NCI-H345 (cell line): ENCODE data around the gene PIN1.
"Not testable (repeated sequence)": the region's sequence is repeated elsewhere in the genome, so short reads cannot be mapped to it uniquely, and the experiment has no call there.

Experiments
- DNase-seq: peaks from one replicate; lab custom pipeline; 2025; lab: John Stamatoyannopoulos, UW

PIN1 gene

DNA sequence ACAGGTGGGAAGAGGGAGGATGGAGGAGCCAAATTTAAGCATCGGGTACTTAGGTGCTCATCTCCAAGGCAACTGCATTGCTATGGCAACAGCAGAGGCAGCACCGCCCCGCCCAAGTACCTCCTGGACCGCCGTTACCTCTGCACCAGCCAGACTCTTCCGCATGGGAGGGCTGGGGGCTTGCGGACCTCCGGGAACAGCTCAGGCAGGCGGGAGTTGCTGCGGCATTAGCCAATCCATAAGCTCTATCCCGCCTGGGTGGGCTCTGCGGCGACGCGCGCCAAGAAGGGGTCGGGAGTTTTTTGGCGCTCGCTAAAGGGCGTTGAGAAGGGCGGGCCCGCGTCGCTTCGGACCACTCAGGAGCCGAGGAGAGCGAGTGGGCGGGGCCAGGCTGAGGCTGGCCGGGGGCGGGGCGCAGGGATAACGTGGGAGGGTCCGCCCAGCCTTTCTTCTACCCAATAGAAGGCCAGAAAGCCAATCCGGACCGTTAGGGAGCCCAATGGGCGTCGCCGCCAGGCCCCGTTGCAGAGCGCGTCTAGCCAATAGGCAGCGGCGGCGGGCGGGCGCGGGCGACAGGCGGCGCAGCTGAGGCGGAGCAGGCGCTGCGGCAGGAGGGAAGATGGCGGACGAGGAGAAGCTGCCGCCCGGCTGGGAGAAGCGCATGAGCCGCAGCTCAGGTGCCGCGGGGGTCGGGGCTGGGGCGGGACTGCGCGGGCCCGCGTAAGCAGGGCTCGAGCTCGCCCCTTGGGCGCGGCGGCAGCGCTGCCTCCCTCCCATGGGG, at the start of gene PIN1:
Gene PIN1 (plus strand): TSS at position 593 of the 781 bp plus-strand sequence. CDS start 27 bp downstream, at position 620.
- peak; percentile 99 for DNase-seq

DNA sequence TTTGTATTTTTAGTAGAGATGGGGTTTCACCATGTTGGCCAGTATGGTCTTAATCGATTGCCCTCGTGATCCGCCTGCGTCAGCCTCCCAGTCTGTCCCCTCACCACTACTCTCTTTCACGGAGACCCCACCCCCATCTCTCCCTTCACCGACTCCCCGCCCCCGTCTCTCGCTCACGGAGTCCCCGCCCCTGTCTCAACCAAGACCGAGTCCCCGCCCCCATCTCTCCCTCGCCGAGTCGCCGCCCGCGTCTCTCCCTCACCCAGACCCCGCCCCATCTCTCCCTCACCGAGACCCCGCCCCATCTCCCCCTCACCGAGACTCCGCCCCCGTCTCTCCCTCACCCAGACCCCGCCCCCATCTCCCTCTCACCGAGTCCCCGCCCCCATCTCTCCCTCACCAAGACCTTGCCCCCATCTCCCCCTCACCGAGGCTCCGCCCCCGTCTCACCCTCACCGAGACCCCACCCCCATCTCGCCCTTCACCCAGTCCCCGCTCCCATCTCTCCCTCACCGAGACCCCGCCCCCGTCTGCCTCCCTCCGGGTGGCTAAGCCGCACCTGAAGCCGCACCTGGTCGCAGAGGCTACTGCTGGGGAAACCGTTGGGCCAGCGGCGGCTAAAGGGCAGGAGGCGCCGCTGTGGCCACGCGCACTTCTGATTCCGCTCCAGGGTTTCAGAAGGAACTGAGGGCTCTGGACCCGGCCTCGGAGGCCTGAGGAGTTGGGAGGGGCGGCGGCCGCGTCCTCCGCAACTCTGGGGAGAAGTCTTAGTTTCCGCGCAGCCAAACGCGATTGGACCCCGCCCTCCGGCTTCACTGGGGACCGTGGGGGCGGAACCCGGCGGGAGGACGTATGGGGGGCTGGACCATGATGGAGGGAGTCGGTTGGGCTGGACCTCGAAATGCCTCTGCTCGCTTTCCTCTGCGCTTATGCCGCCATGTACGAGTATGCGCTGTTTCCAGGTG, 49.5 kb upstream of the PIN1 start:
- DNase-seq: peak; percentile 100

DNA sequence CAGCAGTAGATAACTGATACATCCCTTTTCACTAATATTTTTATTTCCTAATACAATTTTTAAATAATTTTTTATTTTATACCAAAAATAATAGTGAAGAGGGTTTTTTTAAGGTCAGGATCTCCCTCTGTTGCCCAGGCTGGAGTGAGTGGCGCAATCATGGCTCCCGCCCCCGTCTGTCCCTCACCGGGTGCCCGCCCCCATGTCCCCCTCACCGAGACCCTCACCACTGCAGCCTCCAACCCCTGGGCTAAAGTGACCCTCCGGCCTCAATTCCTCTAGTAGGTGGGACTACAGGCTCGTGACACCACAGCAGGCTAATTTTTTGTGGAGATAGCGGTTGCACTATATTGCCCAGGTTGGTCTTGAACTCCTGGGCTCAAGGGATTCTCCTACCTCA, 48.8 kb upstream of the PIN1 start:
- DNase-seq: no peak

DNA sequence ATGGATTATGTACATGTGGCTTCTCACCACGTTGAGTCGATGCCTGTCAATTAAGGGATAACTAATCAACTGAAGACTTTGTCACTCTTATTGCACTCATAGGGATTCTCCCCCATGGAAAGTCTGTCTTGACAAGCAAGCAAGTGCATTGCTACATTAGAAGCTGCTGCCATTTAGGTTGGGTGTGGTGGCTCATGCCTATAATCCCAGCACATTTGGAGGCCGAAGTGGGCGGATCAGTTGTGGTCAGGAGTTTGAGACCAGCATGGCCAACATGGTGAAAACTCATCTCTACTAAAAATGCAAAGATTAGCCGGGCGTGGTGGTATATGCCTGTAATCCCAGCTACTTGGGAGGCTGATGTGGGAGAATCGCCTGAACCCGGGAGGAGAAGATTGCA, 48.3 kb upstream of the PIN1 start:
- DNase-seq: no peak

DNA sequence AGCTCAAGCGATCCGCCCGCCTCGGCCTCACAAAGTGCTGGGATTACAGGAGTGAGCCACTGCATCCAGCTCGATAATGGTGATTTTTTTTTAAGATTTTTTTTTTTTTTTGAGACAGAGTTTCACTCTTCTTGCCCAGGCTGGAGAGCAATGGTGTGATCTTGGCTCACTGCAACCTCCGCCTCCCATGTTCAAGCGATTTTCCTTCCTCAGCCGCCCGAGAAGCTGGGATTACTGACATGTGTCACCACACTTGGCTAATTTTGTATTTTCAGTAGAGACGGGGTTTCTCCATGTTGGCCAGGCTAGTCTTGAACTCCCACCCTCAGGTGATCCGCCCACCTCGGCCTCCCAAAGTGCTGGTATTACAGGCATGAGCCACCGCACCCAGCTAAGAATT, 46.5 kb upstream of the PIN1 start:
- DNase-seq: not testable (repeated sequence)

DNA sequence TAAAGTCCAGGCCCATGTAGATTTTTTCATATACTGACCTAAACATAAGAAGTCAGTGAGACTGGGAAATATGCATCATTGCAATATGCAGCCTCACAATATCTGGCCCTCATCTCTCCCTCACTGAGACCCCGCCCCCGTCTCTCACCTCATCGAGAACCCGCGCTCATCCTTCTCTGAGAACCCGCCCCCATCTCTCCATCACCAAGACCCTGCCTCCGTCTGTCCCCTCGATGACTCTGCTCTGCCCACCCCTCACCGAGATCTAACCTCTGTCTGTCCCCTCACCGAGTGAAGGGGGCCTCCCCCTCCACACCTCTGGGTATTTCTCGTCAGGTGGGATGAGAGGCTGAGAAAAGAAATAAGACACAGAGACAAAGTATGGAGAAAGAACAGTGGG, 46.1 kb upstream of the PIN1 start:
- DNase-seq: no peak

DNA sequence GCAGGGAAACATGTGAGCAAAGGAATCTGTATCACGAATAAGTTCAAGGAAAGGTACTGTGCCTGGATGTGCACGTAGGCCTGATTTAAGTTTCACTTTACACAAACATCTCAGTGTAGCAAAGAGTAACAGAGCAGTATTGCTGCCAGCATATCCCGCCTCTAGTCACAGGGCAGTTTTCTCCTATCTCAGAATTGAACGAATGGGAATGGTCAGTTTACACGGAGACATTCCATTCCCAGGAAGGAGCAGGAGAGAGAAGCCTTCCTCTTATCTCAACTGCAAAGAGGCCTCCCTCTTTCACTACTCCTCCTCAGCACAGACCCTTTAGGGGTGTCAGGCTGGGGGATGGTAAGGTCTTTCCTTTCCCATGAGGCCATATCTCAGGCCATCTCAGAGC, 45.5 kb upstream of the PIN1 start:
- not testable (repeated sequence) for DNase-seq

DNA sequence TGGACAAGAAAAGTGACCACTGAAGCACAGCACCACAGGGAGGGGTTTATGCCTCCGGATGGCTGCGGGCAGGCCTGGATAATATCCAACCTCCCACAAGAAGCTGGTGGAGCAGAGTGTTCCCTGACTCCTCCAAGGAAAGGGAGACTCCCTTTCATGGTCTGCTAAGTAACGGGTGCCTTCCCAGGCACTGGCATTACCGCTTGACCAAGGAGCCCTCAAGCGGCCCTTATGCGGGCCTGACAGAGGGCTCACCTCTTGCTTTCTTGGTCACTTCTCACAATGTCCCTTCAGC, 44.1 kb upstream of the PIN1 start:
- not testable (repeated sequence) for DNase-seq

DNA sequence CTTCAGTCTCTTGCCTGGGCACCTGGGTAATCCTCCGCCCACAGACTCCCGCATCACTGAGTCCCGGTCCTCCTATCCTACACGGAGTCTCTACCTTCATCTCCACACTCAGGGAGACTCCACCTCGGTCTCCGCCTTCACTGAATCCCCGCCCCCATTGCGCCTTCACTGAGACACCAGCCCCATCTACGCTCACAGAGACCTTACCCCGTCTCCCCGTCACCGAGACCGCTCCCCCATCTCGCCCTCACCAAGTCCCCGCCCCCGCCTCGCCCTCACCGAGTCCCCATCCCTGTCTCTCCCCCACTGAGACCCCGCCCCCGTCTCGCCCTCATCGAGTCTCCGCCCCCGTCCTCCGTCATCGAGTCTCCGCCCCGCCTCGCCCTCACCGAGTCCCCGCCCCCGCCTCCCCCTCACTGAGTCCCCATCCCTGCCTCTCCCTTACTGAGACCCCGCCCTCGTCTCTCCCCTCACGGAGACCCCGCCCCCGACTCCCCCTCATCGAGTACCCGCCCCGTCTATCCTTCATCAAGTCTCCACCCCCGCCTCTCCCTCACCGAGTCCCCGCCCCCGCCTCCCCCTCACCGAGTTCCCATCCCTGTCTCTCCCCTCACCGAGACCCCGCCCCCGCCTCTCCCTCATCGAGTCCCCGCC, 43.4 kb upstream of the PIN1 start:
- DNase-seq: peak; percentile 97

DNA sequence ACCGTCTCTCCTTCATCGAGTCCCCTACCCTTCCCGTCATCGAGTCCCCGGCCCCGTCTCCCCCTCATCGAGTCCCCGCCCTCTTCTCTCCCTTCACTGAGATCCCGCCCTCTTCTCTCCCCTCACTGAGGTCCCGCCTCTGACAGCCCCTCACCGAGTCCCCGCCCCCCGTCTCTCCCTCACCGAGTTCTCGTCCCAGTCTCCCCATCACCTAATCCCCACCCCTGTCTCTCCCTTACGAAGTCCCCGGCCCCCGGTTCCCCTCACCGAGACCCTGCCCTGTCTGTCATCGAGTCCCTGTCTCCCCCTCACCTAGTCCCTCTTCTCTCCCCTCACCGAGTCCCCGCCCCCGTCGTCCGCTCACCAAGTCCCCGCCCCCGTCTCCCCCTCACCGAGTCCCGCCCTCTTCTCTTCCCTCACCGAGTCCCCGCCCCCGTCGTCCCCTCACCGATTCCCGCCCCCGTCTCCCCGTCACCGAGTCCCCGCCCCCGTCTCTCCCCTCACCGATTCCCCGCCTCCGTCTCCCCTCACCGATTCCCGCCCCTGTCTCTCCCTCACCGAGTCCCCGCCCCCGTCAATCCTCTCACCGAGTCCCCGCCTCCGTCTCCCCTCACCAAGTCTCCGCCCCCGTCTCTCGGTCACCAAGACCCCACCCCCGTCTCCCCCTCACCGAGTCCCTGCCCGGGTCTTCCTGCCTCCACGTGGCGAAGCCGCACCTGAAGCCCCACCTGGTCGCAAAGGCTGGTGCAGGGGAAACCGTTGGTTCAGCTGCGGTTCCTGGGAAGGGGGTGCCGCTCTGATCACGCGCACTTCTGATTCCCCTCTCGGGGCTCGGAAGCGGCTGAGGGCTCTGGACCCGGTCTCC, 42.7 kb upstream of the PIN1 start:
- DNase-seq: peak; percentile 97

DNA sequence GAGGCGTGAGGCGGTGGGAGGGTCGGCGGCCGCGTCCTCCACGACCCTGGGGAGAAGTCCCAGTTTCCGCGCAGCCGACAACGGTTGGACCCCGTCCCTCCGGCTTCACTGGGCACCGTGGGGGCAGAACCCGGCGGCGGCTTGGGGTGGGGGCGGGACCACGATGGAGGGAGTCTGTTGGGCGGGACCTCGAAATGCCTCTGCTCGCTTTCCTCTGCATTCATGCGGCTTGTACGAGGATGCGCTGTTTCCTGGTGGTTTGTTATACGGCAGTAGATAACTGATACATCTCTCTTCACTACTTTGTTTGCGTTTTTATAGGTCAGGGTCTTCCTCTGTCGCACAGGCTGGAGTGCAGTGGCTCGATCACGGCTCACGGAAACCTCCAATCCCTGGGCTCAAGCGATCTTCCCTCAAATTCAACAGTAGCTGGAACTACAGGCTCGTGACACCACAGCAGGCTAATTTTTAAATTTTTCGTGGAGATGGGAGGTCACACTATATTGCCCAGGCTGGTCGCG, 42.0 kb upstream of the PIN1 start:
- peak; percentile 53 for DNase-seq

DNA sequence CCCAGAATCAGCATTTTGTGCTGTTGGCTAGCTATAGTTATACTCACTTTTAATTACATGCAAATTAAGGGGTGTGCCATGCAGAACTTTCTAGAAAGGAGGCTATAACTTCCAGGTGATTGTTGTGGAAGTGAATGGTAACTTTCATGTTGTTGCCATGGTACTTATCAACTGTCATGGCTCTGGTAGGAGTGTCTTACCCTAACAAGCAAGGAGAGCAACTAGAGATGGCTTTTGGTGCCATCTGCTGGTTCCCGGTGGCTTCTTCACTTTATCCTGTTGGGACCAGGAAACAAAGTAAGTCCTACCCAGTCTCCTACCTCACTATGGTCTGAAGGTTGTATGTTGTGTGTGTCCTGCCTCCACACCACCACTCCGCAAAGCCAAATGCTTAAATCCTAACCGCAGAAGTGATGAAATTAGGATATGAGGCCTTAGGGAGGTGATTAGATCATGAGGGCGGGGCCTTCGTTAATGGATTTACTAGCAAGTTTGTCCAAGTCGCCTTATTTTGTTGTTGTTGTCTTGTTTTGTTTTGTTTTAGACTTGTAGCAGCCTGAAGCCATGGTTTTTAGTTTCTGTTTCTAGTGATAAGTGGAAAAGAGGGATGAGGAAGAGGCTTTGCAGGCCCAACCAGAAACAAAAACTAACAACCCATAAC, 38.9 kb upstream of the PIN1 start:
- DNase-seq: peak; percentile 86

DNA sequence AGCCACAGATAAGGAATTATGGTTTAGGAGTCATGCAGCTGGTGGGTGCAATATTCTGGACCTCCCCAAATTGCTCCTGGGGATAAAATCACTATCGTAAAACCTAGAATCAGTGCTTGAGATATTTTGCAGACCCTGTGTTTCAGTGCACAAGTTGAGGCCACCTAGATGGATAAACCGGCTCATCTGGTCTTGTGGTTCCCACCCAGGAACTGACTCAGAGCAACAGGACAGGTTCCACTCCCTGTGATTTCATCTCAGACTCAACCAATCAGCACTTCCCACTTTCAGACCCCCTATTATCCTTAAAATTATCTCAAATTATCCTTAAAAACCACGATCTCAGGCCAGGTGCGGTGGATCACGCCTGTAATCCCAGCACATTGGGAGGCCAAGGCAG, 37.2 kb upstream of the PIN1 start:
- no peak for DNase-seq

DNA sequence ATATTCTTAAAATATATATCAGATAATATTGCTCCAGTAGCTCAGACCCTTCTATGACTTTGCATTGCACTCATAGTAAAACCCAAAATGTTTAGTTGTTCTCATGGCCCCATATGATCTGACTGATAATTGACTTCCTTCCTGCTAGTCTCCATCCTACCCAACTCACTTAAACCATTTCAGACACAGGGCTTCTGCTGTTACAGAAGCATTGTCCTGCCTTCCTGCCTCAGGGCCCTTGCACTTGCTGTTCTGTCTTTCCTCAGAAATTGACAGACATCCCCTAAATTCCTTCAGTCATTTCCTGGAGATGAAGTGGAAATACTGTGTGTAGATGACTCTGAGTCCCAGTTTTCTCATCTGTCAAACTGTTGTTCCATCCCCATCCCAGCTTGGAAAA, 36.0 kb upstream of the PIN1 start:
- no peak for DNase-seq

DNA sequence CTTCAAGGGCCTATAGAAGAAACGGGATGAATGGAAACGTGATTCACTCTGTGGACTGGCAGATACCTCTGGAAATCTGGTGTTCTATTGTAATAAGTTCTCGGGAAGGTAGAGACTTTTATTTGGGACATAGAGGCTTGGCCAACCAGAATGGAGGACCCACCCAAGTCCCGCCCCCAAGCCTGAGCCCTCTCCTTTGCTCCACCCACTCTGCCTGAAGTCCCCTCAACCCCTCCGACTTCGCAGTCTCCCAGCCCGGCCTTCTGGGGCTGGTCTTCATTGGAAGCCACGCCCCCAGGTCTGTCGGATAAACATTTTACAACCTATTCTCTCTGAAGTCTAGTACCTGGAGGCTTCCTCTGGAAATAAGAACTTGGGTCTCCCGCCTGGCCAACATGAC, 33.1 kb upstream of the PIN1 start:
- DNase-seq: no peak

DNA sequence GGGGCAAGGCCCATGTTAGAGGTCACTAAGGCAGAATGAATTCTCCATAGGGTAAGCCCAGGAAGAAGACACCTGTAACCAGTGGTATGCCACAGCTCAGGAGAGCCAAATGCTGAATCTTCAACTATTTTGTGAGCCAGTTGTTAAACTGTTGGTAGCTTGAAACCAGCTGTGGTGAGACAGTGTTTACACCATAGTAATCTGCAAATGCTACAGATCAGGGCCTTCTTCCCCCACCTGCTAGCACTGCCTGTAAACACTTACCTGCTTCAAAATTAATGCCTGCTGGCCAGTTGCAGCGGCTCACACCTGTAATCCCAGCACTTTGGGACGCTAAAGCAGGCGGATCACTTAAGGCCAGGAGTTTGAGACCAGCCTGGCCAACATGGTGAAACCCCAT, 28.3 kb upstream of the PIN1 start:
- no peak for DNase-seq

DNA sequence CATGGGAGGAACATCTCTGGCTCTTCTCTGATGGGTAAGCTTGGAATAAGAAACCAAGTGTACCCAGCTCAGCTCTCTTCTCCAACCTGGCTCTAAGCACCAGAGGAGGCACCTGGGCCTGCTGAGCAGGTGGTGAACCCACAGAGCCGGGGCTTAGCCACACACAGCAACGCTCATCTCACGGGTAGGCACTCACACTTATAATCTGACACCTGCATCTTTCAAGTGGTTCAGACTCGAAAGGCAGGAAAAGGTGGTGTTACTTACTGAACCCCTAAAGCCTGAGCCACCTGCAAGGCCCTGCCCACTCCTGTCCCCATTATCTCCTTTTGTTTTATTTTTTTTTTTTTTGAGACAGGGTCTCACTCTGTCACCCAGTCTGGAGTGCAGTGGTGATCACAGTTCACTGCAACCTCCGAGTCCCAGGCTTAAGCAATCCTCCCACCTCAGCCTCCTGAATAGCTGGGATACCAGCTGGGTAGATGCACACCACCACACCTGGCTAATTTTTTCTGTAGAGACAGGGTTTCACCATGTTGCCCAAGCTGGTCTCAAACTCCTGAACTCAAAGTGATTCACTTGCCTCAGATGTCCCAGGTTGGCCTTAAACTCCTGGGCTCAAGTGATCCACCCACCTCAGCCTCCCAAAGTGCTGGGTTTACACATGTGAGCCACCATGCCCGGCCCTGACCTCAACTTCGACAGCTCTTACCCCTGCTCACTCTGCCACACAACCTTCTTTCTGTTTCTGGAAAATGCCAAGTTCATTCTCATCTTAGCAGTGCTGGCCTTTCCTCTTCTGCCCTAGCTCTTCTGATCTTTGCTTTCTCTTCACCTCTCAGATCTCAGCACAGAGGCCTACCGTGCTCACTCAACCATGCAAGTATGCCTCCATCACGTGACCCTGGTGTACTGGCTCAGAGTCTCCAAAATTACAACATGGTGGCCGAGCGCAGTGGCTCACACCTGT, 26.0 kb upstream of the PIN1 start:
- DNase-seq: no peak

DNA sequence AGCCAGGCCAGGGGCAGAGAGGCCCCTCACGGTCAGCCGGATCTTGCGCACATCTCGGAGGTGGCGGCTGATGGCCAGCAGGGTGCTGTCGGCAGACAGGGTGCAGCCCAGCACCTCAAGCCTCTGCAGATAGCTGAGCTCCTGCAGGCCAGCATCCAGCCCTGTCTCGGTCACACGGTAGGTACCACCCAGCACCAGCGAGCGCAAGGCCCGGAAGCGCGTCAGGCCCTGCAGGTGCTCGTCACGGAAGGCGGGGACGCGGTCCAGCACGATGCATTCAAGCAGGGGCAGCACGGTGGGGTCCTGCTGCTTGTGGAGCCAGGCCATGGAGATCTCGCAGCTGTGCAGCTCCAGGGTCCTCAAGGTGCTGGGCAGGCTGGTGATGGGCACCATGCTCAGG, 24.0 kb upstream of the PIN1 start:
- DNase-seq: no peak

DNA sequence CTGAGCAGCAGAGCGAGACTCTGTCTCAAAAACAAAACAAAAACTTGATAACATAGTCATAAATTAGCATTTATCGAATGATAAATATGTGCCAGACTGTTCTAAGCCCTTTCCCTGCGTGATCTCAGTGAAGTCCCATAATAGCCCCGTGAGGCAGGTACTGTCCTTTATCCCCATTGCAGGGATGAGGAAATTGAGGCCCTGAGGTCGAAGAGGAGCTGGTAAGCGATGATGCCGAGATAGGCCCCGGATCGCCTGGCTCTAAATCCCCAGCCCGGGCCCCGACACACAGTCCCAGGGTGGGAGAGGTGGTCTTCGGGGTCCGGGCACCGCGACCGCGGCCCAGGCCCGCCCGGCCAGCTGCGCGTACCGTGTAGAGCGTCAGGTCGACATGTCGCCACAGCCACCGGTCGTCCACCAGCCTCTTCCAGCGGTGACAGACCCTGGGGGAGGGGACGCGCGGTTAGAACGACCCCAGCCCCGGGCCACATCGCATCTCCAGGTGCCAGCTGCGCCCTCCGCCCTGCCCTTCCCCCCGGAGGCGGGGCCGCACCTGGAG, 16.9 kb upstream of the PIN1 start:
- no peak for DNase-seq
